C1 segment of cervical spinal cord (tissue), 14 donors: ENCODE data around the gene CYP1B1.
A peak's percentile ranks its signal among the peaks of the same experiment; 100 is the strongest.

Source experiments
- DNase-seq, 14 donors: peaks; one replicate each; lab custom pipeline; 2025; lab: John Stamatoyannopoulos, UW

CYP1B1 gene

DNA sequence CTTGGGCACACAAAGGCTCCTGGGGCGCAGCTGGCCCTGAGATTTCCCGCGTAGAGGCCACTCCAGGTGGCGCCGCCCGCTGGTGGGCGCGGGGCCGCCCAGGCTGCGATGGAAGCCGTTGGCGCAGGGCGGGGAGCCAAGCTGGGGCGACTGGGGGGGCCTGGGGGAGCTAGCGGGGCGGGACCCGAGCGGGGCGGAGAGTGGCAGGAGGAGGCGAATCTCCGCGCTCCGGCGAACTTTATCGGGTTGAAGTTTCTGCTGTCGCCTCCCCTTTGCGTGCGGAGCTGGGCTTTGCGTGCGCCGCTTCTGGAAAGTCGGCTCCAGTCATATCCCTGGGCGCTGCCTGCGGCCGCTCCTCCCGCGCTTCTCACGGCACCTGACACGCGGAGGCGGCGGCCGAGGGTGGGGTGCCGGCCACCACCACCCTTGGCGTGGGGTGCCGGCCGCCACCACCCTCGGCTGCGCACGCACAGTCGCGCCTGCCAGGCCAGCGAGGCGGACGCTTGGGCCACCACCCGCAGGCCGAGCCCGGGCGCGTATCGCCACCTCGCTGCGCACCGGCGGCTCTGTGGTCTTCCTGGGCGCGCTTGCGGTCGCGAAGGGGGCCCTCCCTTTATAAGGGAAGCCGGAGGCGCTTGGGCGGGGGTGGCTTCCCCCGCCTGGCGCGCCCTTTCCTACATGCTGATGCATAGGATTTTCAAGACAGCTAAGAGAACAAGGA, 919 bp upstream of the CYP1B1 start:
- peak in 1 of 14 donors; percentile 26 for DNase-seq

DNA sequence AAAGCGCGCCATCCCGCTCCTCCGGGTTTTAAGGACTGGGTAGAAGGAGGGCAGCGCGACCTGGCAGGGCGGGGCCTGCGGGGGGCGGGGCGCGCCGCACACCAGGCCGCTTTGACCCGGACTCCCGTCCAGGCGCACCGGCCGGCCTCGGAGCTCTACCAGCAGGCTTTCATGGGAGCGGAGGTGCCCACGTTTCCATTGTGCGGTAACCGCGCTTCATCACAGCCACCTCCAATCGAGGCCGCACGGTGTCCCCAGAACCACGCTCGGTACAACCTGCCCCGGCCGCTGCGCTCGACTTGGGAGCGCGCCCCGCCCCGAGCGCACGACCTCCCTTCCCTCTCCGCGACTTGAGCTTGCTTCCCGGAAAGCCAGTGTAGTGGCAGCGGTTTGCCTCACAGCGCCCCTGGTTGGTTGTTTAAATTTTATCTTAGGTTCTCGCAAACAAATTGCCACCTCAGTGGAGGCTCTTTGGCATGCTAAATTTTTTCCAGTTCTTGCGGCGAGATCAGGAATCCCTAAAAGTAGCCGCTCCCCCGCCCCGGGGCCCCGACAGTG, 280 bp upstream of the CYP1B1 start:
- DNase-seq, result peak in 1 of 14 donors; percentile 27

DNA sequence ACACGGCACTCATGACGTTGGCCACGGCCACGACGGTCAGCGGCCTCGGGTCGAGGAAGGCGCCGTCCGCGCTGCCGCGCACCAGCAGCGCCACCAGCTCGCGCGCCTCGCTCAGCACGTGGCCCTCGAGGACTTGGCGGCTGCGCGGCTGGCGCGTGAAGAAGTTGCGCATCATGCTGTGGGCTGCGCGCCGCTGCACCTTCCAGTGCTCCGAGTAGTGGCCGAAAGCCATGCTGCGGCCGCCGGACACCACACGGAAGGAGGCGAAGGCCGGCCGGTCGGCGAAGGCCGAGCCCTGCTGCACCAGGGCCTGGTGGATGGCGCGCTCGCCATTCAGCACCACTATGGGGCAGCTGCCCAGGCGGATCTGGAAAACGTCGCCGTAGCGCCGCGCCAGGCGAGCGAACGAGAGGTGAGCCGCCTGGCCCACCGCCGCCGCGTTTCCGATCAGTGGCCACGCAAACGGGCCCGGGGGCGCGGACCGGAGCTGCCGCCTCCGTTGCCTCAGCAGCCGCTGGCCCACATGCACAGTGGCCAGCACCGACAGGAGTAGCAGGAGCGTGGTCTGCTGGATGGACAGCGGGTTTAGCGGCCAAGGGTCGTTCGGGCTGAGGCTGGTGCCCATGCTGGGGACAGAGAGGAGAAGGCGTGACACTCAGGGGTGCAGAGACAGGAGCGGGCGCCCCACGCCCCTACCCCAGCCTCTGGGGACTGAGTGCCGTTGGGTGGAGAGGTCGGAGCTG, 1.0 kb downstream of the CYP1B1 start:
- no peak for DNase-seq

DNA sequence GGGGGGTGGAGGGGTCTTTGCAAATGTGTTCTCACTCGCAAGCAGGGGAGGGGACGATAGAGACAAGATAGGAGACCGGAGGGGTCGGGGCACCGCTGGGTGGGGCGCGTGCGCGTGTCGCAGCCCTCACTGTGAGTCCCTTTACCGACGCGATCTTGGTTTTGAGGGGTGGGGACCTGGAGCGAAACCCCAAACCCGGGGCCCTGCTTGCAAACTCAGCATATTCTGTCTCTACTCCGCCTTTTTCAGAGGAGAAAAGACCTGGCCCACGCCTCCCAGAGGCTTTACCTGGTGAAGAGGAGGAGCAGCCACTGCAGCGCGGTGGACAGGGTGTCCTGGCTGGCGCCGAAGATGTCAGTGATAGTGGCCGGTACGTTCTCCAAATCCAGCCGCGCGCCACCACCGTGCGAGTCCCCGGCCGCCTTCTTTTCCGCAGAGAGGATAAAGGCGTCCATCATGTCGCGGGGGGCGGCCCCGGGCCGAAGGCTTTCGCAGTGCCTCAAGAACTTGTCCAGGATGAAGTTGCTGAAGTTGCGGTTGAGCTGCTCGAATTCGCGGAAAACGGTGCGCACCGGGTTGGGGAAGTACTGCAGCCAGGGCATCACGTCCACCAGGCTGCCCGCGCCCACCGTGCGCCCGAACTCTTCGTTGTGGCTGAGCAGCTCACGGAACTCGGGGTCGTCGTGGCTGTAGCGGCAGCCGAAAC, 1.7 kb downstream of the CYP1B1 start:
- no peak for DNase-seq

DNA sequence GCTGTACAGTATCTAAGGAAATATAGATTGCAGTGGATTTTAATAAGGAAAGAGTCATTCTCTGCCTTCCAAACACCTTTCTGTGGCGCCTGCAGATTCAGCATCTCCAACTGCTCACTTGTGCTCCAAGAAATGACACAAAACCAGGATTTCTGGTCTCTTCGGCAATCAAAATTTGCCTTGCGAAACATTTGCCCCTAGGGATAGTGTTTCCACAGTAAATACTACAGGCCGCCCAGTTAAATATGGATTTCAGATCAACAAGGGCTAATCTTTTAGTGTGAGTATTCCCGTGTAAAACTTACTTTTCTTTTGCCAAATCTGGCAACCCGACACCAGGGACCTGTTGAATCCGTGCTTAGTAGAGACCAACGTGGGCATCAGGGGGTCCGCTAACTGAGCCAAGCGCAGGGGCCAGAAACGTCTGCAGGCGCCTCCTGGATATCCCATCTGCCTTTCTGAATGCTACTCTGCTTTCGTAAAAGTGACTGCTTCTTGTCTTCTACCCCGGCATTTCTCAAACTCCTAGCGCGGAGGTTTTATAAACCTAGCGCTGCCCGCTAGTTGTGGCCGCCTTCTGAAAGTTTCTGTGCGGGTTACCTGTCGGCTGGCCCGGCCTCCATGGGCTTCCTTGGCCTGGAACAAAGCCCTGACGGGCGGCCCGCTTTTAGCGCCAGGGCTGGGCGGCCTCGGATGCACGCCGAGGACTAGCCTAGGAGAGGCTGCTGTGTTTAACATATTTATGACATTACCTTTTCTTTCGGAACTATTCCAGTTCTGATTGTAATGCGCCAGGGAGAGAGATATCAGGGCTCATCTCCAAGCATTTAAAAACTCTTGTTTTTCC, 2.5 kb downstream of the CYP1B1 start:
- DNase-seq, result no peak

DNA sequence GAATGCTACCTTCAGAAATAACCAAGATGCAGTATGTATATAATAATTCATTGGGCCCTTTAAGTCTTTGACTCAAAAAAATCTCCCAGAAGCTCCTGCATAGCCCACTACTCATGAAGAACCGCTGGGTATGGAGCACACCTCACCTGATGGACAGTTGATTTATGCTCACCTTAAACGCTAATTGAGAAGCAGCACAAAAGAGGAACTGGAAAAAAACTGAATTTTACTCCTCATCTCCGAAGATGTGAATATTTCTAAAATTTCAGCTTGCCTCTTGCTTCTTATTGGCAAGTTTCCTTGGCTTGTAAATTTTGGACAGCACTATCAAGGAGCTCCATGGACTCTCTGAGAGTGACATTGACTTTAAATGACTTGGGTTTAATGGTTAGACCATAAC, 5.5 kb downstream of the CYP1B1 start:
- DNase-seq, result no peak

DNA sequence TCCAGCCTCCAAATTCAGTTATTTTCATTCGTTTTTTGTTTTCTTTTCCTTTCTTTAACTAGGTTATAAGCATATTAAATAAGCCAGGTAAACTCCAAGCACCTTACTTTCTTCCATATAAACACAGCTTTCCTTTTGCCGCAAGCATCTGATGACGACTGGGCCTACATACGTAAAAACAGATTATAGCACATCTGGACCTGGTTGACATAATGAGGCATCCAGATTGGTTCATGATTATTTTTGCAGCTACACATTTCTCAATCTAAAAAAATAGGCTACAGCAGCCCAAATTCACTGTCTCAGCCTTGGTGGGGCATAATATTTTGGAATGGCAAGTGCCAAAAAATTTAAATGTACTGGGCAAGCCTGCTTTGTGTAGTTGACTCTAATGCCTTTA, 7.7 kb downstream of the CYP1B1 start:
- no peak for DNase-seq

DNA sequence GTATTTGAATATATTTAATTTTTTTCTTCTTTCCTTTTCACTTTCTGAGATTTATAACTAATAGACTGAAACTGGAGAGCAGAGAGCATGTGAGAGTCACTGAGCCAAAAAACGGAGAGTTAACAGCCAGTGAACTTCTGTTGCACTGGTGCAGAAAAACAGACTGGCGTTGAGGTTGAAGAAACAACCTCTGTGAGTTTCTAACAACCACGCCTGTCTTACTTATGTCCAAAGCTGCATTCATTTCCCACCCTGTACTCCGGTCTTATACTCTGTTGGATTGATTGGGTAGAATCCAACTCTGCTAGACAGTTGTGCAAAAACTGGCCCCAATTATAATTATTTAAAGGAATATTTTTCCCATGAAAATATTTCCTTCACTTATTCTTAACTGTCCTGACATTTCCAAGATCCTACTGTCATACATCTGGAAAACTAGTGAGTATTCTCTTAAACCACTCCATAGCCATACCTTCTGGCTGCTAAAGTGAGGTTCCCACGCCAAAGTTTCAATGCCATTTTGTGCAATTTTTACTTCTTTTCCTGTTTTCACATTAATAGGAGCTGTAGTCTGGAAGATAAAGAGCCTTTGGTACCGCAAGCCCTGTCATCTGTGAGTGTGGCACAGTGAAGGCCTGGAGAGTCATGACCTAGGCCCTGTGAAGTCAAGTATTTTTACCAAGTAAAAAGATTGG, 9.4 kb downstream of the CYP1B1 start:
- no peak for DNase-seq

DNA sequence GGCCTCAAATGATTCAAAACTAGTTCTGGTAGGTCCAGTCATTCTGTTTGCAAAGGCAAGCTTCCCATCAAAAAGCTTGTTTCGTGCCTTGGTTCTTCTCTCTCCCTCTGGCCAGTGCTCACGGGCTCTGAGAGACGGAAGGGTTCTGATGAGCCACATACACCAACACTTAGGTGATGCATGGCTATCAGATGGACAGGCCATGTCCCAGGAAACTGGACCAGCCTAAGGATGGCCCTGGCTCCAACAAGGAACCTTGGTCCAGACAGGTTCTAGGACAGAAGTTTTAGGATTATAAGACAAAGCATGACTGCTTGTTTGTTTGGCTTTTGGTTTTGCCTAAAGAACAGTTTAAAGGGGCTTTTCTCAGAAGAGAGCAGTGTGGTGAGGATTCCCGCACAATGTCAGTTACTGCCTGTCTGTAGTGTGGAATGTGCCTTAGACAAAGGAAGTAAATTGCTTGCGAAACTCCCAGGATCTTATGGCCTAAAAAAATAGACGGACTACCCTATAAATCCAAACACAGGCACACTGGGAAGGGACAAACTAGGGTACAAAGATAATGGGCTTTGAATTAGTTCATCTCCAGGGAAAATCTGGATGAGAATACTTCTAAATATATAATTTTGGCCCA, 10.3 kb downstream of the CYP1B1 start:
- no peak for DNase-seq

DNA sequence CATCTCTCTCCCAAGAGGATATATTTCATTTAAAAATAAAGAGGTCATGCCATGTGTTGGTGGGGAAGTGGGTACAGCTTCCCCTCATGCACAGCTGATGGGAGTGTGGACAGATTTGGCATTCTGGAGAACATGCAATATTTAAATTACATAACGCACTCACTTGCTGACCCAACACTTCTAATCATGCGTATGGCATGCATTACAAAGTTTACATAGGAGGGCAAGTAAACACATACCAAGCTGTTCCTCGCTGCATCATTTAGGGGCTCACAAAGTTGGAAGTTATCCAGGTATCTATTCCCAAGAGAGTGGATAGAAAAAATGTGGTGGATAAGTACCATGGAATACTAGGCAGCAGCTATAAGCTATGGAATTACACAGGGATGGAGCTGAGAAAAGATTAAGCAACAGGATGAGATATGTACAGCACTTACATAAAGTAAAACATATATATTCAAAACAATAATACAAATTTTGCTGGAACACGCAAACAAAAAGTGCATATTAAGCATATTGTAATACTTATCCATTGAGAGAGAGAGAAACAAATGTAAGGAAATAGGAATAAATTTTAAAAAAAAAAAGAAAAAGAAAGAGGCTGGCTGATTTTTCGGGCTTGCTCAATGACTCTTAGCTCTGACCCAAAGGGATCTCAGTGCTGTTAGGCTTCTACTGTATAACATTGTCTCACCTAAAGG, 11.0 kb downstream of the CYP1B1 start:
- no peak for DNase-seq

DNA sequence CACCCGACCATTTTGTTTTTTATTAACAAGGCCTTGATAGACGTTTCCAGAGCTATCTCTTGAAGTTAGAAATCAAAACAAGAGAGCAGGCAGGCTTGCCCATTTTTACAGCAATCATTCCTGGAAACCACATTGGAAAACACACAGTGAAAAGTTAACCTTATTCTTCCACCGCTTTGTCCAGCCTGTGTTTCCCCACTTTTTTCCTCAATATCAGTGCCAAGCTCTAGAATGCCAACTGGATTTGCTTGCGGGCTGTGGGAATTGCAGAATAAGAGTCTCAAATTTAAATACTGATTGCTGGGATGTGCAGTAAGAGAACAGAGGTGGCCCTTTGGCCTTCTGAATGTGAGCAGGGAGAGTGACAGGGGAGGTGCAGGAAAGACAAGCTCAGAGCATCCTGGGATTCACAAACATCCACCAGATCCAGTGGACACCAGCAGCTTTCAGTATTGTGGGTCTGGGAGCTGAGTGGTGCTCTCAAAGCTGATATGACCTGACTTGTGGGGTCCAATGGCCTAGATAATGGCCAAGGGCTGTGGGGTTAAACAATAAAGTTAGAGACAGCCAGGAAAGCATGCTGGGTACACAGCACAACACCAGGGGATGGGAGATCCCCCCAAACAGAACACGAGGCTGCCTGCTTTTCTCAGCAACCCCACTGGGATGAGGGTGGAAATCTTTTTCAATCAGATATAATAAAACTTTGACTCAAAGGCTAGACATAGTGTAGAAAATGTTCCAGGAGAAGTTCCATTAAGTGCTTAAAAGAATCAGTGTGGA, 15.5 kb downstream of the CYP1B1 start:
- no peak for DNase-seq

DNA sequence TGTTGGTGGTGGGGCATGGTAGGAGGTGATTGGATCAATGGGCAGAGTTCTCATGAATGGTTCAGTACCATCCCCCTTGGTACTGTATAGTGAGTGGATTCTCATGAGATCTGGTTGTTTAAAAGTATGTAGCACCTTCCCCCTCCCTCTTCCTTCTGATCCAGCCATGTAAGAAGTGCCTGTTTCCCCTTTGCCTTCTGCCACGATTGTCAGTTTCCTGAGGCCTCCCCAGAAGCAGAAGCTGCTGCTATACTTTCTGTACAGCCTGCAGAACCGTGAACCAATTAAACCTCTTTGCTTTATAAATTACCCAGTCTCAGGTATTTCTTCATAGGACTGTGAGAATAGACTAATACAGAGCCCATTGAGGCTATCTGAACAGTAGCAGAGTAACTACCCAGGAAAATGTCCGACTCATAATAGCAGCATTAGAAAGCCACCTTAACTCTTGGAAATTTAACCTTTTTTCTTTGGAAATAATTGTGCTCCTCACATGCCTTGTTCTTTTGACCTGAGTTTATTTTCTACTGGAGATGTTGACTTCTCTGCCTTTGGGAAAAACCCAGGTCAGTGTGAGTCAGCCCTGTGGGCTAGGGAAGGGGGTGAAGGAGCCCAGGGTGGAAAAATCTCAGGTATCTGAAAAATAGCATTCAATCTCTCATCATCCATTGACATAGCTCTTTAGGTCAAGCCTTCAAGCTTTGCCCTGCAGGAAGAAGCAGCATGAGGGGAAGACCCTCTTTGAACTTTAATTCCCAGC, 18.1 kb downstream of the CYP1B1 start:
- no peak for DNase-seq

DNA sequence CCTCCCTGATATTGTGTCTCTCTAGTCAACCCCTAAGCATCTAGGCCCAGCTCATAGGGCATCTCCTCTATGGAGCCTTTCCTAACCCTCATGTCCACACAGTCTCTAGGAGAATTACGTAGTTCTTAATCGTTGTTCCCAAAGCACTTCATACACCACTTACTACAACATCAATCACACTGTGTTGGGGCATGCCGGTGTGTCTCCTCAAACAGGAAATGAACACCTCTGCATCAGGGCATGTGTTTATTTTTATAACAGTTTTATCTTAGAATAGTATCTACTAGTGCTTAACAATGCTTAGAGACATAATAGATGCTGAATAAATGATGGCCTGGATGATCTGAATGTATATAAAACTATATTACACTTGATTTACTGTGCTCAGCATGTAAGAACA, 19.7 kb downstream of the CYP1B1 start:
- no peak for DNase-seq

DNA sequence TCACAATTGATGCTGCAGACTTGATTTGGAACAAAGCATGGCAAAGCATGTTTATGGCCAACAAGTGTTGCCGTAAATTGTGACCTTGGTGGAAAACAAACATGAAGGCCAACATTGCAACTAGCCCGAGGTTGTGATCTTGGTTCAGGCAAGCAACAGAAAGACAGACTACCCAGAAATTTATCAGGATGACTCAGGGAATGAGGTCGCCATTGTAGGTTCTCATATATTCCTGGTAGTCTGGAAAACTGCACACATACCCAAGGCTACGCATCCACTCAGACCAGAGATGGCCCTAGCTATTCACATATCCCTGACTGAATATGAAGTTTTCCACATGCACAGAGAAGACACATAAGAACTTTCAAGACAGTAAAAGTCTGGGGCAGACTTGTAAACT, 30.1 kb downstream of the CYP1B1 start:
- no peak for DNase-seq

DNA sequence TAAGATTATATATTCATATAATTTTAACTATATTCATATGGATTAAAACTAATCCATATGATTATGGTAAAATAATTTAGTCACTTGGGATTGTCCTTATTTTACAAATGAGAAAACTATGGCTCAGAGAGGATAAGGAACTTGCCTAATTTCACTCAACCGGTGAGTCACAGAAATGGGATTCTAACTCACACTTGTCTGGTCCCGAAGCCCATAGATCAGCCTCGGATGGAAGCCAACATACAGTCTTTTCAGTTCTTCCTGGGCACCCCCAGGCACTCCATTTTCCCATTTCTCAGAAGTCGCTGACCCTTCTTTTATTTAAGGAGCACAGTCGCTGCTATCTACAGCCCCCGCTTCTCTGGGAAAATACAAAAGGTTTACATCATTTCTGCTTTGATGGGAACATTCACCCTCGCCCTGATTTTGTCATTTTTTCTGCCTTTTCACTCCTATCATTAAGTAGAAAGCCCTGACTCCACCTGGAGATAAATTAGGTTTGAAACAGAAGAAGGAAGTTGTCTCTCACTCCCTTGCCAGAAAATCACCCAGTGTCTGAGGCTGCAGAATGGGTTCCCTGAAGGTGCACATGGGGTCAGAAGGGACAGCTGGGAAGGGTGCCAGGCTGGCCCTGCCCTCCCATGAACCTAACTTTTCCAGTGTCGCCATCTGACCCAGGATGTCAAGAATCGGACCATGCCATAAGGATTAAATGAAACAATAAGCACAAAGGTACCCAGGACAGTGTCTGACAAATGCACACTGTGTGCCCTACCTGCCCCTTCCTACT, 36.6 kb downstream of the CYP1B1 start:
- DNase-seq, result no peak

DNA sequence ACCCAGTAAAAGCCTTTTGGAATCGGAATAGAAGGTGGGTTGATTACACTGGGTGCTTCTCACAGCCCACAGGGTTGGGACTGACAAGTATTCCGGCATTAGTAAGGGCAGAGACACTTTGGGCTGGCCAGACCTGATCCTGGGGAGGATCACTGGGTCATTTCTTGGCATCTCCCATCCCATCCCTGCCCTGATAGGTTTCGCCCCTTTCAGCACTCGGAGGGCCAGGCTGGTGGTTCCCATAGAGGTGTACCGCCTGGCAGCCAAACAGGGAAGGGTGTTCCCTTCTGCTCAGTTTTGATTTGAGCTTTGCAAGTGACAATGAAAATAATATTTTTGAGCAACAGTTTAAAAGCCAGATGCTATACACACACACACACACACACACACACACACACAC, 37.3 kb downstream of the CYP1B1 start:
- peak in 1 of 14 donors; percentile 36 for DNase-seq
